GM19035 (cell line): ENCODE results near the gene ADCY5.
"Not testable (repeated sequence)": the region's sequence is repeated elsewhere in the genome, so short reads cannot be mapped to it uniquely, and the experiment has no call there.

Experiments
- ATAC-seq: cut with Tn5 transposase; IDR thresholded peaks from one replicate; pipeline ENCODE4 v1.9.1; 2021; ENCODE audit not compliant: unreplicated experiment

Gene ADCY5

DNA sequence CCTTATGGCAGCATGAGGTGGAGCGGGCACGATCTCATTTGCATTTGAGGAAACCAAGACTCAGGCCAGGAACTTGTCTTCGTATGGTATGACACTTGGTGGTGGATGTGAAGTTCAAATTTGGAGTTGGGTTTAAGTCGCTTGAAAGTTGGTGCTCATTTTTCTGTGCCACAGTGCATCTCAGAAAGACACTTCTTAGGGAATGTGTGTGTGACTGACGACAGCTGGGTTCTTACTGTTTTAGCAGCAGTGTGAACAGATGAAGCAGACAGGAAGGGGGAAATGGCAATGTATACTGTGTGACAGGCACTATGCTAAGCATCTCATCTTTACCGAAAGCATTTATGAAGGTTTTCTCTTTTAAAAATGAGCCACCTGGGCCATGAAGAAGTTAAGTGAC, 171.8 kb downstream of the ADCY5 start:
- ATAC-seq: no peak

DNA sequence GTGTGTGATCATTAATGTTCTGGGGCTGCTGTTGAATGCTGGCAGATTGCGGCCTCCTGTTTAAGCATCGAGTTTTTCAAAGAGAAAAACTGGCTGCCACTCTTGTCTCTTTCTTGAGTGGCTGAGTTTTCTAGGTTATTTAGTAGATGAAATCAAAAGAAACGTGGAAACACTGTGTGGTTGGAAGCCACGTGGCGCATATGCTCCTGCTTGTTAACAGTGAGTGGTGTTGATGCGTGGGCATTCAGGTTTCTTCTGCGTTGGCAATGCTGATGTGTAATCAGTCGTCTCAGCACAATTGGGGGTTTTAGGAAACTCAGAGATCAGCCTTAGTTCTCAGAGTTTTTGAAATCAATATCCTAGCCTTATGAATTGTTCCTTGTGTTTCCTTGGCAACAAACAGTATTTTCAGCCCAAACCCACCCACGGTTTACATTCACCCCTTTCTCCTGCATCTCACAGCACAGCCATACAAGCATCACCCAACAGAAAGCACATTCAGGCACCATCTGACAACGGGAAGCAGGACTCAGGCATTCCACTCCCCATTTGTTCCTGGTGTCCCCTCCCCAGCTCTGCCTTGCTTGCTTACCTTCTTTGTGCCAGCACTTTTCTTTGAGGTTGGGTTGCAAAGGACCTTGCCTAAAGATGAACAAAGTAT, 172.4 kb downstream of the ADCY5 start:
- ATAC-seq: no peak

DNA sequence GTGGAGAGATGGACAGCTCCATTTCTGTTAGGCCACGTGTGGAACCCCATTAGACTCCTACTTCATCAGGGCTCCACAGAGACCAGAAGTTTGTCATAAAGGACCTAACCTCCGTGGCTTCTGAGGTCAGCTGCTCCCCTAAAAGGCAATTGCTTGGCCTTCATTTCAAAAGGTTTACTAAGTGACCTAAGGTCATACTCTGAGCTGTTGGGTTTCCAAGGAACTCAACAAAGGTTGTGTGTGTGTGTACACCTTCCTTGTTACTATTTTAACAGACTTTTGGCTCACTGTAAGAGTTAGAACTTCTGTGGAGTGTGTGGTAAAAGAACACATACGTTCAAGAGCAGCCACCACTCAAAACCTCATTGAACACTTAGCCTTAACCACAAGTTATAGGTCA, 173.2 kb downstream of the ADCY5 start:
- no peak for ATAC-seq

DNA sequence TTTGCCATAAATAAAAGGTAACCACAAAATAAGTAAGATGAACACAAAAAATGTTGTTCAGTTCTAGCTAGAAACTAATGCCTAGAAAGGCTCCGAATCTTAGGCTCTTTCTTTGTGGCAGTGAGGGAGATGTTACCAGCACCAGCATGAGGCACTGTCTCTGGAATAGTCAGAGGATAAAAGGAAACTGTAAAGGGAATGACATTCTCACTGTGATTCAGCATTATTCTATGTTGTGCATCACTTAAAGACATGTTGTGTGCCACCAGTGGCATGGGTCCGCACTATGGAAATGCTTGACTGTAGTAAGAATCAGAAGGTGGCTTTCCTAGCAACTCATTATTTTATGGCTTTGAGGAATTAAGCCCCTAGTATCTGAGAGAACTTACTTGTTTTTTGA, 176.3 kb downstream of the ADCY5 start:
- ATAC-seq: no peak

DNA sequence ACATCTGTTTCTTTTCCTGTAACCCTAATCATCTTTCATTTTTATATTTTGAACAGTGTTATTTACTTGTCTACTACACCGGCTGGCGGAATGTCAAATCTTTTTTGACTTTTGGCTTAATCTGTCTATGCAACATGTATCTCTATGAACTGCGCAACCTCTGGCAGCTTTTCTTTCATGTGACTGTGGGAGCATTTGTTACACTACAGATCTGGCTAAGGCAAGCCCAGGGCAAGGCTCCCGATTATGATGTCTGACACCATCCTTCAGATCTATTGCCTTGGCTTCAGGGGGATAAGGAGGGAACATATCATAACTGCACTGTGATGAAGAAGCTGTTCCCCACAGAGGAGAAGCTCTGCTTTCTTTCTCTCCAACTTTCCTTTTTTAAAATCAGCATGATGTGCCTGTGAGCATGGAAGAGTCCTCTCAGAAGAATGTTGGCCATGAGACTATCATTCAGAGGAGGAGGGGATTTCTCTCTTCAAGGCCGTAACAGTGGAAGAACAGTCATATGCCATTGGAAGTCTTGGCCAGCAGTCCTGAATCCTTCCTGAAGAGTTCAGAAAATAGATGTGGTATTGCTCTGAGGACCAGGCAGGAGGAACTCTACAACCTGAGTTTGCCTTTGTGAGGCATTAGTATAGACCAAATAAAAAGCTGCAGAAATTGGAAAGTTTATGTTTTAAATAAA, 177.3 kb downstream of the ADCY5 start:
- ATAC-seq: no peak

DNA sequence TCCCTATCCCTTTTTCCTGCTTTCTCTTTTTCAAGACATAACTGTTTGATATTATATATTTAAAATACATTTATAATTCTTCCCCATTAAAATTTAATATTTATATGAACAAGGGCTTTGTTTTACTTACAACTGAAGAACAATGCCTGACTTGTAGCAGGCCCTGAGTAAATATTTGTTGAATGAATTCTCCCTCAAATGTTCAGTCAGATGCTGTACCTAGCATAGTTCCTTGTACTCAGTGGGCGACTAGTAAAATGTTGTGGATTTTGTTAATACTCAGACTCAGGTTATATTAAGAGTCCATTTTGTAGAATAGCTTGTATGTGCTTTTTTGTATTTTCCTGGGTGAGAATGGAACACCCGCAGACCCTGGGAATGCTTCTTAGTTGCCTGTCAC, 178.1 kb downstream of the ADCY5 start:
- ATAC-seq: no peak

DNA sequence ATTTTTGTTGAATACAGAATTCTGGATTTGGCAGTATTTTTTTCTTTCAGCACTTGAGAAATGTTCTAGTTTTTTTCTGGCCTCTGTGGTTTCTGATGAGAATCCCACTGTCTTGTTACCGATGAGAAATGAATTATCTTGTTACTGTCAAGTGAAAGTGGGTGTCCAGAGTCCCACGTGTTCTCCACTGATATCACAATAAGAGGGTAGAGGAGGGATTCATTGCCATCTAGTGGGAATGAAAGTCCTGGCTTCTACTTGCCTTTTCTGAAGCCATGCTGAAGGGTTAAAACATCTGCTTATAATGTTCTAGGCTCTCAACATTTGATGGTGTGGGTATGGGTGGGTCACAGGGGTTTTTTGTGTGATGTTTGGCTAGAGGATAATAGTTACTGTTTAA, 181.1 kb downstream of the ADCY5 start:
- ATAC-seq: no peak

DNA sequence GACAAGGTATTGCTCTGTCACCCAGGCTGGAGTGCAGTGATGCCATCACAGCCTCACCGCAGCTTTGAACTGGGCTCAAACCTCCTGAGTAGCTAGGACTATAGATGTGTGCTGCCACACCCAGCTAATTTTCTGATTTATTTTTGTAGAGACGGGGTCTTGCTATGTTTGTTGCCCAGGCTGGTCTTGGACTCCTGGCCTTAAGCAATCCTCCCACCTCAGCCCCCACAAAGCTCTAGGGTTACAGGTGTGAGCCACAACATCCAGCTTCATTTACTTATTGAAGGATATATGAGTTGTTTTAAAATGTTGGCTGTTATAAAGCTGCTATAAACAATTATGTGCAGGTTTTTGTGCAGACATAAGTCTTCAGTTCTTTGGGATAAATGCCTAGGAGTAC, 184.9 kb downstream of the ADCY5 start:
- ATAC-seq: no peak

DNA sequence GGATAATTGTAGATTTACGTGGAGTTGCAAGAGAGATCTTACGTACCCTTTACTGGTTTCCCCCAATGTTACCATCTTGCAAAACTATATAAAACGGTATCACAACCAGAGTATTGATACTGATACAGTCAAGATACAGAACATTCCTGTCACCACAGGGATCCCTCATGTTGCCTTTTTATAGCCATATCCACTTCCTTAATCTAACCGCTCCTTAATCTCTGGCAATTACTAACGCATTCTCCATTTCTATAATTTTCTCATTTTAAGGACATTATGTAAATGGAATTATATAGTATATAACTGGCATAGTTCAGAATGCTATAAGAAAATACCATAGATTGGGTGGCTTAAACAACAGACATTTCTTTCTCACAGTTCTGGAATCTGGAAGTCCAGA, 186.0 kb downstream of the ADCY5 start:
- no peak for ATAC-seq

DNA sequence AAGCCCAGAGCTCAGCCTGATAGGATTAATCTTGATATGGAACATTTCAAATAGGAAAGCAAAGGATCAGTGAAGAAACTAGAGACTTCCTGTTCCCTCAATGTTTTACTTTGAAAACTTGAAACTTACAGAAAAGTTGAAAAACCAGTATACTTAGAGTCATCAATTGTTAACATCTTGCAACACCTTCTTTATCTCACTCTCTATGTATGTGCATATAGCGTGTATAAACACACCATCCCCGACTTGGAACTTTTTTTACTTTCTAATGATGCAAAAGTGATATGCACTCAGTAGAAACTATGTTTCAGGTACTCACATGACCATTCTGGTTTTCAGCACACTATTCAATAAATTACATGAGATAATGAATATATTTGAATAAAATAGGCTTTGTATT, 186.7 kb downstream of the ADCY5 start:
- no peak for ATAC-seq

DNA sequence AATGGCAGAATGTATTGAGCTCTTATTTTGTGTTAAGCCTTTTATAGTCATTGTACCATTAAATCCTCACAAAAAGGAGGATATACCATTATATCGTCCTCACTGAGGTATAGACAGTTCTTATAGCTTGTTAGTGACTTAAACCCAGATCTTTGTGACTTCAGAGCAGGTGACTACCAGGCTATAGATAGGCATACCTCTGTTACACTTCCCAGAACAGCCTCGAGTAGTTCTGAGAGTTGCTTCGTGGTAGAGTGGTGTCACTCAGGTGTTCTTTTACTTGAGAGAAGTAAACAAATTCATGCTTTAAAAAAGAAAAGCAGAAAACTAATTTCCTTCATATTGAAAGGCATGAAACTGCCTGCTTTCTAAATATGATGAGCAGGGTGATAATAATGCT, 187.2 kb downstream of the ADCY5 start:
- ATAC-seq: no peak

DNA sequence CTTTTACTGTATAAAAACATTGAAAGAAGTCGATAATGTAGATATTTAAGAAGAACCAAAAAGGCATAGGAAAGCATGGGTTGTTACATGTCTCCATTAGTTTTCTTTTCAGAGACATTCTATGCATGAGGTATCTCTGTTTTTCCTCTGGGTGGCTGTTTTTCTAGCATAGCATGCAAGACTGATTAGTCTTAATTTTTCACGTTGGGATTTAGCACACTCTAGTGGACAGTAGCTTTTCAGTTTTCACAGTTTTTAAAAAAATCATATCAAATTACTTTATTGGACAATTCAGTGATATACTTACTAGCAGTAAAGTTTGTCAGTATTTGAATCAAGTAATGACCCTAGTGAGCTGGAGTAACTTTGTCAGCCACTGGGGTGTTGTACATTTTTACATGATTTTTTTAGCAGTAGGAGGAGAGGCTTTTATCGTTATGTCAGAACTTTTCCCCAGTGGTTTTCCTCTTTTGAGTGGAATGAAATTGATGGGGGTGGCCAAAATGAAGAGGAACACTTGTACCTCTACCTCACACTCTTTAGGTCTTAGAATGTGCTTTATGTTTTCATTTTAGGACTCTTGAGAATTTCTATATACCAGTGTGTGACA, 190.0 kb downstream of the ADCY5 start:
- no peak for ATAC-seq

DNA sequence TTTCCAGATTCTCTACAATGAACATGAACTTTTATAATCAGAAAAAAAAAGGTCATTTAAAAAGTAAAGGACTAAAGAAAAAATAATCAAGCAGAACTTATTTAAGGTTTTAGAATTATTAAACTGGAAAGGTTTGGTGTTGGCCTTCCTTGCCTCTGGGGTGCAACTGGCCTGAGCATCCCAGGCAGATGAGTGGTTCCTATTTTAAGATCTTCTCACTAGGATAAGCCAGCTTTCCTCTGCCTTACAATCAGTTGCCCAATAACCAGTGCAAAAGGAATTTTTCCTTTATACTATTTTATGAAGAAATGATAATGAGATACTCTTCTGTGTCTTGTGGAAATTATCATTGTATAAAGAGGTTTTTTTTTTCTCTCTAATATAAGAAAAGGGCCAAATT, 190.5 kb downstream of the ADCY5 start:
- no peak for ATAC-seq

DNA sequence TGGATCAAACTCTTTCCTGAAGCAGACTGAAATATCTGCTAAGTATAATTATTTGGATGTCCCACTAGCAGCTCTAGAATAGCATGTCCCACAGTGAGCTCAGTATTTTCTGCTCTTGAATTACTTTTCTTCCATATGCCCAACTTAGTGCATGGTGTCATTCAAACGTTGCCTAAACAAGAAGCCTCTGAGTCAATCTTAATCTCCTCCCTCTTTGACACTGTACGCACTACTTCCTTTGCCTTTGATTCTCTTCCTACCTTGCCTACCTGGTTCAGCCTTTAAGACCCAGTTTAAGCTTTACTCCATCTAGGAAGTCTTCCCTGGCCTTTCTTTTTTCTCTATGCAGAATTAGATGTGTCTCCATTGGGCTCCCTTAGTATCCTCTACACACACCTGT, 192.6 kb downstream of the ADCY5 start:
- ATAC-seq: no peak

DNA sequence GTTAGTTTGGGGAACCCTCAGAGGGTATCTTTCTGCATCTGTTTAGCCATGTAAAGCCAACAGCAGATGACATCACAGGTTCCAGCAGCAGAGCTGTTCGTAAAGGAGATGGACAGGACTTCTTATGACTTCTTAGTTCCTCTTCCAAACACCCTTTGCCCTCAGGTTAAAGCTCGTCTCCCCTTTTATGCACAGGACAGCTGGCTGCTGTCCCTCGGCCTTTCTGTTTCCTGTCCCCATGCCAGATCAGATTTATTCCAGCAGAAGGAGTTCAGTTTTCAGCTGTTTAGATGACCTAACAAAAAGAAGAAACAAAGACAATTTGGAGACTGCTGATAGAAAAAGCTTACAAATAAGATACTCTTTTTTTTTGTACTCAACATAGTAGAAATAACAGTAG, 202.0 kb downstream of the ADCY5 start:
- no peak for ATAC-seq

DNA sequence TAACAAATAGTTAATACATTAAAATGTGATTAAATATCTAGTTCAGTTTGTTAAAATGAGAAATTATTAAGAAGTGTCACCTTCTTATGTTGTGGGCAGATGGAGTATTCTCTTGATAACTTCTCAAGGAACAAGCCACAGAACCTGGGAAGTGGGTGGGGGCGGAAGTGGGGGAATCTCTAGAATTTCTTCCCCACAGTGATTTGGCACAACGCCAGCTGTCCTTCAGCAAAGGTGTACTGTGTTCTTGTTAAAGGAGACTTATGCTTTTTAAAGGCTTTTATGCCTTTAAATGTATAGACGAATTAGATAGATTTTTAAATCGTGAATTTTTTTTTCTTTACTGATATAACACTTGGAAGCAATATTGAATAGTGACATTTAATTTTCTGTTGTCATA, 204.8 kb downstream of the ADCY5 start:
- no peak for ATAC-seq

DNA sequence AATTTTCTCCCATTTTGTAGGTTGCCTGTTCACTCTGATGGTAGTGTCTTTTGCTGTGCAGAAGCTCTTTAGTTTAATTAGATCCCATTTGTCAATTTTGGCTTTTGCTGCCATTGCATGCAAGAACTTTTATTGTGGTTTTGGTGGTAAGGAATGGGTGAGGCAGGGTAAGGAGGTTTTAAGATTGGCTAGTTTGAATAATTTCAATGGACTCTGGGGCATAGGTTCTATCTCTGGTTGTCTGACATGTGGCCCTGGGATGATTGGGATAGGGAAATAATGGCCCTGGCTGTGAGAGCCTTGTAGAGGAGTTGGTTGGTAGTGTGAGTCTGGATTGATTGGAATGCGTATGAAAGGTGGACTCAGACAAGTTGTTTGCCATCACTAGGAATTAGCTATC, 209.1 kb downstream of the ADCY5 start:
- no peak for ATAC-seq

DNA sequence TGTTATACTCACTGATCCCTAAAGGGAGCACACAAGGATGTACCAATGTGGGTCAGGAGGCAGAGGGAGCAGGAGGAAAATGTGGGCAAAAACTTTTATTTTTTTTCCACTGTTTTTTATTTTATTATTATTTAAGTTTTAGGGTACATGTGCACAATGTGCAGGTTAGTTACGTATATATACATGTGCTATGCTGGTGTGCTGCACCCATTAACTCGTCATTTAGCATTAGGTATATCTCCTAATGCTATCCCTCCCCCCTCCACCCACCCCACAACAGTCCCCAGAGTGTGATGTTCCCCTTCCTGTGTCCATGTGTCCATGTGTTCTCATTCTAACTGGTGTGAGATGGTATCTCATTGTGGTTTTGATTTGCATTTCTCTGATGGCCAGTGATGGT, 209.7 kb downstream of the ADCY5 start:
- not testable (repeated sequence) for ATAC-seq

DNA sequence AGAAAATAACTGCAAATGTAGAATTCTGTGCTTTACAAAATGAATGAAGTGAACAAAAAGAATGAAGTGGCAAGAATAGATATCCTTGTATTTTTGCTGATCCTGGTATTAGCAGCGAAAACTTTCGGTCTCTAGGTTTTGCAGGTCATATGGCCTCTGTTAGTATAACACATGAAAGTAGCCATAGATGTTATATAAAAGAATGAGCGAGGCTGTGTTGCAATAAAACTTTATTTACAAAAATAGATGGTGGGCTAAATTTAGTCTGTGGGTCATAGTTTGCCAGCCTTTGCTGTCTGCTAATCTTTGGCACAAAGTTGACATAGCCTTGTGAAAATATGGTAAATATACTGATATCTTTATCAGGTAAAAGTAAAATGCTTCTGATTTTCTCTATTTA, 212.0 kb downstream of the ADCY5 start:
- ATAC-seq: no peak
